Measurements from ENCODE around the gene COA3. TPM values are rescaled to one million over a fixed set of nuclear protein-coding genes. Genes with fewer than 3 reads are reported as not detected.

Gene COA3, protein sequence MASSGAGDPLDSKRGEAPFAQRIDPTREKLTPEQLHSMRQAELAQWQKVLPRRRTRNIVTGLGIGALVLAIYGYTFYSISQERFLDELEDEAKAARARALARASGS
- total RNA-seq (2021; ENCODE audit: unreplicated experiment) (48.8 TPM), Bru-seq, nascent RNA (percentile 82 among the genes with signal in this experiment), BruChase-seq, experiment 1, labeled RNA remaining after a 2-hour chase (percentile 76 among the genes with signal in this experiment), BruChase-seq, experiment 2, labeled RNA remaining after a 6-hour chase (percentile 92 among the genes with signal in this experiment)
- polyA plus RNA-seq (2012; ENCODE audit: insufficient read length) = 72.6 TPM
- long read RNA-seq, transcript COA3-201 (2 exons, 771 nt) = major isoform, 48 of 59 reads
- long read RNA-seq, partial matches to known transcripts = 11 of 59 reads
- long read RNA-seq, other reads (novel, unspliced or antisense) = 0 of 59 reads

DNA sequence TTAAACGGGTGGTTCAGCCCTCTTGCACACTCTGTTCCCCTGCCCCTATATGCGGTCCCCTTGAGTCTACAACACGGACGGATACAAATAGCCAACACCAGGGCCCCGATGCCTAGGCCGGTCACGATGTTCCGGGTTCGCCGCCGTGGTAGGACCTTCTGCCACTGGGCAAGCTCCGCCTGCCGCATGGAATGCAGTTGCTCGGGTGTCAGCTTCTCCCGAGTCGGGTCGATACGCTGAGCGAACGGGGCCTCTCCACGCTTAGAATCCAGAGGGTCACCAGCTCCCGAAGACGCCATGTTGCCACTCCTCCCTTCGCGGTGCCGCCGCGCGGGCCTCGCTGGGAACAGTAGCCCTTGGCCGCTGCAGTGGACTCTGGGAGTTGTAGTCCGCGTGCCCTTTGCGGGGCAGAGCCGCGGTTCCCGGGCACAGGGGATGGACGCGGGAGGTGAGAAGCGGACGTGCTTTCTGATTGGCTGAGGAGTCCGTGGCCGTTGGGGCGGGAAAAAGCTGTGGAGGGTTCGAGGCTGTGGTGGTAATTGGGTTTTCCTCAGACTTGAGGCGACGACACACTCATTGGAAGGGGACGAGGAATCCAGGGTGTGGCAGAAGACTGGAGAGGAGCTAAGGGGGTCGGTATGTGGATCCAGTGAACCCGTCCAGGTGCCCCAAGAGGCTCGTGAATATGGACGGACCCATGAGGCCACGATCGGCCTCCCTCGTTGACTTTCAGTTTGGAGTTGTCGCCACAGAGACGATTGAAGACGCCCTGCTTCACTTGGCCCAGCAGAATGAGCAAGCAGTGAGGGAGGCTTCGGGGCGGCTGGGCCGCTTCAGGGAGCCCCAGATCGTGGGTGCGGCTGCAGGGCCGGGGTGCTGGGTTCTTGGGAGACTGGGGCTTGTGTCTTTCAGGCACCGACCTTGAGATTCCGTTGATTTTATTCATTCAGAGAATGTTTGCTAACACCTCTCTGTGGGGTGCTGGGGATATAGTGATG lies at the start of gene COA3, which contains the start of gene CNTD1:
Gene COA3, minus strand, starts transcription at position 322 of the 998 bp plus-strand sequence. Its CDS starts 23 bp downstream, at position 299.
Gene CNTD1, plus strand, starts transcription at position 479 of the 998 bp plus-strand sequence. Its CDS starts 207 bp downstream, at position 686.
- ATAC-seq = peak; percentile 98
- POLR2A ChIA-PET = no interaction called here
- Histone ChIP-seq H3K36me3 (ENCODE audit: control insufficient read depth, insufficient read depth, low read length) (no peaks in the 10 kb centered on the region), H3K27ac (ENCODE audit: low read length) (peak within 1 kb of the TSS; percentile 86), H3K9me3 (ENCODE audit: control insufficient read depth, insufficient read depth, low read depth, low read length) (no peaks in the 10 kb centered on the region), H3K4me1 (ENCODE audit: control insufficient read depth, insufficient read depth, low read length) (peaks cover 13% of the 10 kb centered on the region), H3K4me3 (ENCODE audit: low read depth in 2 of 2, low read length in 2 of 2) (peak within 1 kb of the TSS; percentile 90 to 92), H3K27me3 (ENCODE audit: control insufficient read depth, insufficient read depth, low read length) (no peaks in the 10 kb centered on the region)
- intact Hi-C loops (cut with micrococcal nuclease; ENCODE audit: unreplicated experiment) = no loop called here
- CTCF ChIA-PET = no interaction called here
- in situ Hi-C loops (cut with HindIII; ENCODE audit: low pct_unique_long_range_greater_than_20kb, low sequenced_read_pairs) = no loop called here
- no peak for TF ChIP-seq SIN3A (IDR thresholded peaks at IDR 0.05; ENCODE audit: borderline replicate concordance, insufficient read depth, low read depth, low read length)
- TF ChIP-seq POLR2AphosphoS5 (IDR thresholded peaks at IDR 0.05; ENCODE audit: low read depth, low read length) = peak; percentile 64; the same call in 1 of the 2 replicates
- BruUV-seq (replicated peaks) = no TSS peak
- peak; percentile 20 for DNase-seq (ENCODE audit: low read depth, low spot score)

DNA sequence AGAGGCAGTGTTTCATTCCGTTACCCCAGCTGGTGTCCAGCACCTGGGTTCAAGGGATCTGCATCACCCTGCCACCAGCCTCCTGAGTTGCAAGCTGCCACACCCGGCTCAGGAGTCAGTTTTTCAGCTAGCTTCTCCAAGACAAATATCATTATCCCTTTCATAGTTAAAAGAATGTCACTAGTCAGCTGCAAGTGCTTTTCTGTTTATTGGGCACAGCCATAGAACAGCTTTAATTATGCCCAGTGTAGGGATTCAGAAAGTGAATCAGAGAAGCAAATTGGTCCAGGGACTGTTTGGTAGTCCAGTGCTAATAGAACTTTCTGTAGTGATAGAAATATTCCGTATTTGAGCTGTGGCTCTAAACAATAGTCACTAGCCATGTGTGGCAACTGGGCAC lies 49.6 kb upstream of the COA3 start:
- TF ChIP-seq, protein P1, sequence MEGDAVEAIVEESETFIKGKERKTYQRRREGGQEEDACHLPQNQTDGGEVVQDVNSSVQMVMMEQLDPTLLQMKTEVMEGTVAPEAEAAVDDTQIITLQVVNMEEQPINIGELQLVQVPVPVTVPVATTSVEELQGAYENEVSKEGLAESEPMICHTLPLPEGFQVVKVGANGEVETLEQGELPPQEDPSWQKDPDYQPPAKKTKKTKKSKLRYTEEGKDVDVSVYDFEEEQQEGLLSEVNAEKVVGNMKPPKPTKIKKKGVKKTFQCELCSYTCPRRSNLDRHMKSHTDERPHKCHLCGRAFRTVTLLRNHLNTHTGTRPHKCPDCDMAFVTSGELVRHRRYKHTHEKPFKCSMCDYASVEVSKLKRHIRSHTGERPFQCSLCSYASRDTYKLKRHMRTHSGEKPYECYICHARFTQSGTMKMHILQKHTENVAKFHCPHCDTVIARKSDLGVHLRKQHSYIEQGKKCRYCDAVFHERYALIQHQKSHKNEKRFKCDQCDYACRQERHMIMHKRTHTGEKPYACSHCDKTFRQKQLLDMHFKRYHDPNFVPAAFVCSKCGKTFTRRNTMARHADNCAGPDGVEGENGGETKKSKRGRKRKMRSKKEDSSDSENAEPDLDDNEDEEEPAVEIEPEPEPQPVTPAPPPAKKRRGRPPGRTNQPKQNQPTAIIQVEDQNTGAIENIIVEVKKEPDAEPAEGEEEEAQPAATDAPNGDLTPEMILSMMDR (IDR thresholded peaks at IDR 0.05) = no peak
- TF ChIP-seq POLR2AphosphoS5 (IDR thresholded peaks at IDR 0.05; ENCODE audit: low read depth, low read length) = no peak
- TF ChIP-seq TCF7L2 (IDR thresholded peaks at IDR 0.05; ENCODE audit: low read depth, low read length) = no peak
- TF ChIP-seq, protein P2, sequence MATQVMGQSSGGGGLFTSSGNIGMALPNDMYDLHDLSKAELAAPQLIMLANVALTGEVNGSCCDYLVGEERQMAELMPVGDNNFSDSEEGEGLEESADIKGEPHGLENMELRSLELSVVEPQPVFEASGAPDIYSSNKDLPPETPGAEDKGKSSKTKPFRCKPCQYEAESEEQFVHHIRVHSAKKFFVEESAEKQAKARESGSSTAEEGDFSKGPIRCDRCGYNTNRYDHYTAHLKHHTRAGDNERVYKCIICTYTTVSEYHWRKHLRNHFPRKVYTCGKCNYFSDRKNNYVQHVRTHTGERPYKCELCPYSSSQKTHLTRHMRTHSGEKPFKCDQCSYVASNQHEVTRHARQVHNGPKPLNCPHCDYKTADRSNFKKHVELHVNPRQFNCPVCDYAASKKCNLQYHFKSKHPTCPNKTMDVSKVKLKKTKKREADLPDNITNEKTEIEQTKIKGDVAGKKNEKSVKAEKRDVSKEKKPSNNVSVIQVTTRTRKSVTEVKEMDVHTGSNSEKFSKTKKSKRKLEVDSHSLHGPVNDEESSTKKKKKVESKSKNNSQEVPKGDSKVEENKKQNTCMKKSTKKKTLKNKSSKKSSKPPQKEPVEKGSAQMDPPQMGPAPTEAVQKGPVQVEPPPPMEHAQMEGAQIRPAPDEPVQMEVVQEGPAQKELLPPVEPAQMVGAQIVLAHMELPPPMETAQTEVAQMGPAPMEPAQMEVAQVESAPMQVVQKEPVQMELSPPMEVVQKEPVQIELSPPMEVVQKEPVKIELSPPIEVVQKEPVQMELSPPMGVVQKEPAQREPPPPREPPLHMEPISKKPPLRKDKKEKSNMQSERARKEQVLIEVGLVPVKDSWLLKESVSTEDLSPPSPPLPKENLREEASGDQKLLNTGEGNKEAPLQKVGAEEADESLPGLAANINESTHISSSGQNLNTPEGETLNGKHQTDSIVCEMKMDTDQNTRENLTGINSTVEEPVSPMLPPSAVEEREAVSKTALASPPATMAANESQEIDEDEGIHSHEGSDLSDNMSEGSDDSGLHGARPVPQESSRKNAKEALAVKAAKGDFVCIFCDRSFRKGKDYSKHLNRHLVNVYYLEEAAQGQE (IDR thresholded peaks at IDR 0.05; ENCODE audit: insufficient read depth in 1 of 2, low read depth in 2 of 2, low read length in 1 of 2) = no peak
- no peak for TF ChIP-seq SIN3A (IDR thresholded peaks at IDR 0.05; ENCODE audit: borderline replicate concordance, insufficient read depth, low read depth, low read length)
- no peak for ATAC-seq
- Histone ChIP-seq H3K27ac (ENCODE audit: low read length) (no peak overlapping the region), H3K36me3 (ENCODE audit: control insufficient read depth, insufficient read depth, low read length) (no peaks in the 10 kb centered on the region), H3K4me3 (ENCODE audit: low read depth in 2 of 2, low read length in 2 of 2) (no peak overlapping the region), H3K4me1 (ENCODE audit: control insufficient read depth, insufficient read depth, low read length) (no peaks in the 10 kb centered on the region), H3K27me3 (ENCODE audit: control insufficient read depth, insufficient read depth, low read length) (no peaks in the 10 kb centered on the region), H3K9me3 (ENCODE audit: control insufficient read depth, insufficient read depth, low read depth, low read length) (no peaks in the 10 kb centered on the region)
- intact Hi-C loops (cut with micrococcal nuclease; ENCODE audit: unreplicated experiment) (loop anchor here (5.0 kb wide), 1 partner anchor 89 kb away; no protein-coding TSS in a partner anchor), in situ Hi-C loops (cut with HindIII; ENCODE audit: low pct_unique_long_range_greater_than_20kb, low sequenced_read_pairs) (no loop called here)
- POLR2A ChIA-PET = no interaction called here
- no peak for DNase-seq (ENCODE audit: low read depth, low spot score)
- no TSS peak for BruUV-seq (replicated peaks)
- CTCF ChIA-PET = interaction anchor here (0.6 to 0.7 kb wide), 2 partner anchors 63 to 165 kb away, joined by 4 to 5 read pairs; no protein-coding TSS in a partner anchor

All from Panc1 (cell line).